Neuronal stem cell (in vitro differentiated cells): ENCODE measurements around the gene IDUA.
"Not testable (repeated sequence)": the region's sequence is repeated elsewhere in the genome, so short reads cannot be mapped to it uniquely, and the experiment has no call there.

Experiments used
- DNase-seq: peaks from one replicate; pipeline ENCODE4 v3.0.0-alpha.2; 2013; ENCODE audit warnings: low spot score
- H2AFZ ChIP-seq: one replicate; pipeline ENCODE4 v1.6.1; 2013; ENCODE audit warnings: mild to moderate bottlenecking, low read length, inconsistent platforms
- H2AK5ac ChIP-seq: 2 replicates; pipeline ENCODE4 v1.6.1; 2013; ENCODE audit warnings: low read depth, mild to moderate bottlenecking, inconsistent platforms, low read length, moderate library complexity, mixed read lengths
- H2BK120ac ChIP-seq: 2 replicates; pipeline ENCODE4 v1.6.1; 2013; ENCODE audit warnings: low read depth, mild to moderate bottlenecking, inconsistent platforms, low read length, moderate library complexity, mixed read lengths
- H2BK12ac ChIP-seq: one replicate; pipeline ENCODE4 v1.6.1; 2013; ENCODE audit warnings: low read length, inconsistent platforms
- H2BK15ac ChIP-seq: 2 replicates; pipeline ENCODE4 v1.6.1; 2013; ENCODE audit warnings: mild to moderate bottlenecking, low read length, inconsistent platforms, mixed read lengths
- H2BK5ac ChIP-seq: one replicate; pipeline ENCODE4 v1.6.1; 2013; ENCODE audit warnings: inconsistent platforms, mild to moderate bottlenecking, low read length, moderate library complexity
- H3K14ac ChIP-seq: one replicate; pipeline ENCODE4 v1.6.1; 2013; ENCODE audit warnings: low read length, inconsistent platforms
- H3K18ac ChIP-seq: 2 replicates; pipeline ENCODE4 v1.6.1; 2013; ENCODE audit warnings: low read length, inconsistent platforms
- H3K23ac ChIP-seq: 2 replicates; pipeline ENCODE4 v1.6.1; 2013; ENCODE audit warnings: low read depth, mild to moderate bottlenecking, mixed read lengths, low read length, inconsistent platforms; ENCODE audit not compliant: poor library complexity
- H3K27ac ChIP-seq: replicated peaks from 3 replicates; pipeline ENCODE4 v1.5.1; 2013; ENCODE audit warnings: low read length, inconsistent platforms
- H3K27me3 ChIP-seq, 3 experiments: 2 replicates each; pipeline ENCODE4 v1.6.1; 2013; ENCODE audit warnings: low read length in 3 of 3, mild to moderate bottlenecking in 2 of 3, inconsistent platforms in 1 of 3, low read depth in 1 of 3, mixed read lengths in 1 of 3, moderate library complexity in 1 of 3; ENCODE audit not compliant: control insufficient read depth in 3 of 3, insufficient read depth in 3 of 3
- H3K36me3 ChIP-seq, 2 donors: replicated peaks in 1 of 2; 2 replicates each; pipeline ENCODE4 v1.6.1; 2013; ENCODE audit warnings: low read length in 2 of 2; ENCODE audit not compliant: control insufficient read depth in 2 of 2, insufficient read depth in 2 of 2
- H3K4ac ChIP-seq: 2 replicates; pipeline ENCODE4 v1.6.1; 2013; ENCODE audit warnings: inconsistent platforms, mild to moderate bottlenecking, low read length, moderate library complexity
- H3K4me1 ChIP-seq, 2 donors: 1 replicate in 1 of 2; 2 replicates in 1 of 2; pipeline ENCODE4 v1.6.1; 2013; ENCODE audit warnings: low read length in 2 of 2, low read depth in 1 of 2; ENCODE audit not compliant: control insufficient read depth in 2 of 2, insufficient read depth in 1 of 2
- H3K4me2 ChIP-seq: one replicate; pipeline ENCODE4 v1.6.1; 2013; ENCODE audit warnings: mild to moderate bottlenecking, low read length, inconsistent platforms; ENCODE audit not compliant: insufficient read depth, poor library complexity, severe bottlenecking
- H3K4me3 ChIP-seq, 2 donors: 2 replicates each; pipeline ENCODE4 v1.5.1; 2013; ENCODE audit warnings: low read length in 2 of 2, mild to moderate bottlenecking in 2 of 2, inconsistent platforms in 1 of 2, moderate library complexity in 1 of 2
- H3K79me1 ChIP-seq: one replicate; pipeline ENCODE4 v1.6.1; 2013; ENCODE audit warnings: low read depth, mild to moderate bottlenecking, inconsistent platforms, low read length, moderate library complexity
- H3K9ac ChIP-seq: one replicate; pipeline ENCODE4 v1.6.1; 2013; ENCODE audit warnings: mild to moderate bottlenecking, low read depth, low read length, inconsistent platforms; ENCODE audit not compliant: poor library complexity
- H3K9me3 ChIP-seq, 2 donors: replicated peaks in 1 of 2; 2 replicates each; pipeline versions ENCODE3 to v1.6.1; 2013; ENCODE audit warnings: low read length in 2 of 2, mild to moderate bottlenecking in 2 of 2, inconsistent platforms in 1 of 2, low read depth in 1 of 2, mixed read lengths in 1 of 2, moderate library complexity in 1 of 2; ENCODE audit not compliant: control insufficient read depth in 2 of 2, insufficient read depth in 1 of 2
- H4K8ac ChIP-seq: one replicate; pipeline ENCODE4 v1.6.1; 2013; ENCODE audit warnings: low read depth, mild to moderate bottlenecking, inconsistent platforms, low read length, moderate library complexity
- H4K91ac ChIP-seq: one replicate; pipeline ENCODE4 v1.6.1; 2013; ENCODE audit warnings: low read length, low read depth, mild to moderate bottlenecking, inconsistent platforms; ENCODE audit not compliant: poor library complexity
- WGBS, 2 donors: extraction: QIAGEN DNeasy Blood & Tissue Kit; methylation state at CpG; one replicate each; pipeline ENCODE4 v1.1.7; 2013; ENCODE audit warnings: missing lambda C conversion rate in 2 of 2, mixed read lengths in 1 of 2; ENCODE audit not compliant: insufficient read length in 2 of 2, insufficient replicate concordance in 1 of 2; ENCODE audit errors: extremely low coverage in 2 of 2; 5-methylcytosine and 5-hydroxymethylcytosine counted together

The IDUA gene

GRCh38 chr4:997375-998071, 10.7 kb downstream of the IDUA start:
- peak overlapping the region; percentile 72 for H2BK120ac ChIP-seq
- H3K27ac ChIP-seq = no peak overlapping the region
- no peak overlapping the region for H4K8ac ChIP-seq
- no peak for DNase-seq
- peak overlapping the region; percentile 91 for H3K18ac ChIP-seq
- H2BK15ac ChIP-seq = no peak overlapping the region
- peaks cover 20 to 65% (median 59%) of the 10 kb centered on the region in 3 experiments for H3K27me3 ChIP-seq
- H3K4me1 ChIP-seq = peaks cover 6 to 16% of the 10 kb centered on the region in 2 donors
- H4K91ac ChIP-seq = no peak overlapping the region
- peak overlapping the region; percentile 88 for H2AFZ ChIP-seq
- no peak overlapping the region for H2BK12ac ChIP-seq
- H3K4me2 ChIP-seq = peak overlapping the region; percentile 69
- peak overlapping the region; percentile 53 for H2AK5ac ChIP-seq
- no CpG with 5 or more reads among the region's 68 CpGs for WGBS, 2 donors
- peaks cover 2% of the 10 kb centered on the region for H3K79me1 ChIP-seq
- H3K14ac ChIP-seq = peak overlapping the region; percentile 71
- H3K9me3 ChIP-seq = peaks cover 2 to 6% of the 10 kb centered on the region in 2 donors
- no peak overlapping the region for H3K9ac ChIP-seq
- peak overlapping the region in 1 of 2 donors; percentile 74 for H3K4me3 ChIP-seq
- no peak overlapping the region for H3K4ac ChIP-seq
- peak overlapping the region; percentile 90 for H2BK5ac ChIP-seq
- peak overlapping the region; percentile 80 for H3K23ac ChIP-seq
- H3K36me3 ChIP-seq = no peaks in the 10 kb centered on the region

- H3K4me3 ChIP-seq = peak overlapping the region in 1 of 2 donors; percentile 19
- H2AK5ac ChIP-seq = peak overlapping the region; percentile 81
- peak overlapping the region; percentile 21 for H3K9ac ChIP-seq
- no peak overlapping the region for H3K14ac ChIP-seq
- H3K36me3 ChIP-seq = no peaks in the 10 kb centered on the region
- H2BK5ac ChIP-seq = peak overlapping the region; percentile 90
- peaks cover 2% of the 10 kb centered on the region for H3K79me1 ChIP-seq
- peaks cover 24 to 70% (median 65%) of the 10 kb centered on the region in 3 experiments for H3K27me3 ChIP-seq
- no CpG with 5 or more reads among the region's 12 CpGs for WGBS, 2 donors
- peak overlapping the region; percentile 20 for H3K18ac ChIP-seq
- no peak overlapping the region for H4K8ac ChIP-seq
- DNase-seq = no peak
- no peak overlapping the region for H2AFZ ChIP-seq
- no peak overlapping the region for H2BK12ac ChIP-seq
- peaks cover 6 to 10% of the 10 kb centered on the region in 2 donors for H3K4me1 ChIP-seq
- H3K4ac ChIP-seq = no peak overlapping the region
- peak overlapping the region; percentile 96 for H2BK120ac ChIP-seq
- no peak overlapping the region for H3K27ac ChIP-seq
- peaks cover 2 to 6% of the 10 kb centered on the region in 2 donors for H3K9me3 ChIP-seq
- H3K23ac ChIP-seq = peak overlapping the region; percentile 44
- peak overlapping the region; percentile 81 for H2BK15ac ChIP-seq
- no peak overlapping the region for H3K4me2 ChIP-seq
- no peak overlapping the region for H4K91ac ChIP-seq
Observed at GRCh38 chr4:998096-998691, 11.3 kb downstream of the IDUA start.

GRCh38 chr4:999240-999863, 12.5 kb downstream of the IDUA start:
- not testable (repeated sequence) for DNase-seq, H3K4ac ChIP-seq, H3K18ac ChIP-seq, H2BK120ac ChIP-seq, H3K27ac ChIP-seq, H3K4me1 ChIP-seq, H4K8ac ChIP-seq, H2BK15ac ChIP-seq, H3K14ac ChIP-seq, H3K36me3 ChIP-seq, H2BK12ac ChIP-seq, H2AK5ac ChIP-seq, H3K4me2 ChIP-seq, H2BK5ac ChIP-seq, H3K9me3 ChIP-seq, H3K23ac ChIP-seq, H3K79me1 ChIP-seq, H2AFZ ChIP-seq, H3K9ac ChIP-seq
- Histone ChIP-seq H4K91ac (peak overlapping the region; percentile 89), H3K4me3 (peak overlapping the region in 1 of 2 donors; percentile 60), H3K27me3 (peaks cover 30 to 82% (median 76%) of the 10 kb centered on the region in 3 experiments)
- WGBS, 2 donors = no CpG with 5 or more reads among the region's 21 CpGs
